WERI-Rb-1 (cell line): ENCODE results near the gene RNF44.

Experiments used
- DNase-seq: peaks from one replicate; pipeline ENCODE4 v3.0.0-alpha.2; 2020
- H3K27ac ChIP-seq: fragments of 250-450 bp; sonication (Bioruptor Pico); 2 replicates; pipeline ENCODE4 v1.5.1; 2020; ENCODE audit warnings: mild to moderate bottlenecking, moderate library complexity
- H3K27me3 ChIP-seq: fragments of 250-450 bp; sonication (Bioruptor Pico); 2 replicates; pipeline ENCODE4 v1.5.1; 2021; ENCODE audit warnings: mild to moderate bottlenecking, low read depth, moderate library complexity; ENCODE audit not compliant: insufficient read depth, severe bottlenecking
- H3K36me3 ChIP-seq: fragments of 250-450 bp; sonication (Bioruptor Pico); 2 replicates; pipeline ENCODE4 v1.5.1; 2020; ENCODE audit warnings: mild to moderate bottlenecking, moderate library complexity
- H3K4me3 ChIP-seq: 2 replicates; pipeline ENCODE4 v1.5.1; 2011; ENCODE audit warnings: low read depth, mild to moderate bottlenecking, control low read depth, low read length
- H3K9me3 ChIP-seq: fragments of 250-450 bp; sonication (Bioruptor Pico); 2 replicates; pipeline ENCODE4 v1.5.1; 2021; ENCODE audit warnings: mild to moderate bottlenecking, moderate library complexity; ENCODE audit not compliant: severe bottlenecking
- TF ChIP-seq, protein P1 (sequence below): IDR thresholded peaks from 2 replicates; pipeline ENCODE4 v1.5.1; 2011; ENCODE audit warnings: low read depth, mild to moderate bottlenecking, control low read depth, inconsistent platforms, low read length

Gene RNF44

DNA sequence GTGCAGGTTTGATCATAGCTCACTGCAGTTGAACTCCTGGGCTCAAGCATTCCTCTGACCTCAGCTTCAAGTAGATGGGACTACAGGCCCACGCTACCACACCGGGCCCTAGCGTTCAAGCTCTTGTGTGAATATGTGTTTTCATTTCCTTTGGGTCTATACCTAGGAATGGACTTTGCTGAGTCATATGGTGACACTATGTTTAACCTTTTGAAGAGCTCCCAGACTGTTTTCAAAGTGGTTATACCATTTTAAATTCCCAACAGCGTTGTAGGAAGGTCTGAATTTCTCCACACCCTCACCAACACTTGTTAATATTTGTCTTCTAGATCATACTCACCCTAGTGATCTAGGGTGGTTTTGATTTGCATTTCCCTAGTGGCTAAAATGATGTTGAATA lies 55.5 kb downstream of the RNF44 start:
- Histone ChIP-seq H3K27ac (no peak overlapping the region), H3K9me3 (no peaks in the 10 kb centered on the region), H3K4me3 (no peak overlapping the region), H3K36me3 (peaks cover 61% of the 10 kb centered on the region), H3K27me3 (no peaks in the 10 kb centered on the region)
- TF ChIP-seq, protein P1, sequence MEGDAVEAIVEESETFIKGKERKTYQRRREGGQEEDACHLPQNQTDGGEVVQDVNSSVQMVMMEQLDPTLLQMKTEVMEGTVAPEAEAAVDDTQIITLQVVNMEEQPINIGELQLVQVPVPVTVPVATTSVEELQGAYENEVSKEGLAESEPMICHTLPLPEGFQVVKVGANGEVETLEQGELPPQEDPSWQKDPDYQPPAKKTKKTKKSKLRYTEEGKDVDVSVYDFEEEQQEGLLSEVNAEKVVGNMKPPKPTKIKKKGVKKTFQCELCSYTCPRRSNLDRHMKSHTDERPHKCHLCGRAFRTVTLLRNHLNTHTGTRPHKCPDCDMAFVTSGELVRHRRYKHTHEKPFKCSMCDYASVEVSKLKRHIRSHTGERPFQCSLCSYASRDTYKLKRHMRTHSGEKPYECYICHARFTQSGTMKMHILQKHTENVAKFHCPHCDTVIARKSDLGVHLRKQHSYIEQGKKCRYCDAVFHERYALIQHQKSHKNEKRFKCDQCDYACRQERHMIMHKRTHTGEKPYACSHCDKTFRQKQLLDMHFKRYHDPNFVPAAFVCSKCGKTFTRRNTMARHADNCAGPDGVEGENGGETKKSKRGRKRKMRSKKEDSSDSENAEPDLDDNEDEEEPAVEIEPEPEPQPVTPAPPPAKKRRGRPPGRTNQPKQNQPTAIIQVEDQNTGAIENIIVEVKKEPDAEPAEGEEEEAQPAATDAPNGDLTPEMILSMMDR, result no peak
- no peak for DNase-seq
